Fibroblast of lung (primary cell): ENCODE data around the gene OGDH. TPM values are rescaled to one million over a fixed set of nuclear protein-coding genes. Genes with fewer than 3 reads are reported as not detected.

Experiments used
- DNase-seq, 2 donors: peaks; one replicate each; pipeline versions ENCODE4 v3.0.0 to v3.0.0-alpha.2; 2010; ENCODE audit warnings: low read depth in 2 of 2
- H2AFZ ChIP-seq: 2 replicates; pipeline ENCODE4 v1.5.1; 2012; ENCODE audit warnings: low read length, control low read depth, inconsistent platforms
- H3K27ac ChIP-seq: 2 replicates; pipeline ENCODE4 v1.5.1; 2011; ENCODE audit warnings: low read length, control low read depth; ENCODE audit not compliant: insufficient read depth
- H3K27me3 ChIP-seq: 2 replicates; pipeline ENCODE4 v1.5.1; 2011; ENCODE audit warnings: mild to moderate bottlenecking, low read length; ENCODE audit not compliant: control insufficient read depth, insufficient read depth
- H3K36me3 ChIP-seq: 2 replicates; pipeline ENCODE4 v1.5.1; 2011; ENCODE audit warnings: low read length; ENCODE audit not compliant: control insufficient read depth, insufficient read depth
- H3K4me1 ChIP-seq: 2 replicates; pipeline ENCODE4 v1.5.1; 2011; ENCODE audit warnings: low read length; ENCODE audit not compliant: control insufficient read depth, insufficient read depth; ENCODE audit errors: extremely low read depth
- H3K4me2 ChIP-seq: 2 replicates; pipeline ENCODE4 v1.5.1; 2011; ENCODE audit warnings: low read length, control low read depth; ENCODE audit not compliant: insufficient read depth; ENCODE audit errors: extremely low read depth
- H3K4me3 ChIP-seq, 4 experiments: fragments of 200-600 bp in 1 of 4; sonication (generic) in 1 of 4; replicated peaks in 1 of 4; 2 replicates each; pipeline ENCODE4 v1.5.1; 2011 to 2016; ENCODE audit warnings: low read length in 4 of 4, low read depth in 3 of 4, mild to moderate bottlenecking in 3 of 4, control low read depth in 2 of 4, inconsistent platforms in 1 of 4, mixed read lengths in 1 of 4; ENCODE audit not compliant: insufficient read depth in 1 of 4; ENCODE audit errors: control extremely low read depth in 1 of 4
- H3K79me2 ChIP-seq: 2 replicates; pipeline ENCODE4 v1.5.1; 2012; ENCODE audit warnings: mild to moderate bottlenecking, low read length, inconsistent platforms; ENCODE audit not compliant: control insufficient read depth, insufficient read depth
- H3K9ac ChIP-seq: 2 replicates; pipeline ENCODE4 v1.5.1; 2011; ENCODE audit warnings: mild to moderate bottlenecking, low read length, control low read depth; ENCODE audit not compliant: insufficient read depth
- H3K9me3 ChIP-seq: 2 replicates; pipeline ENCODE4 v1.5.1; 2012; ENCODE audit warnings: low read depth, low read length; ENCODE audit not compliant: control insufficient read depth, insufficient read depth
- H4K20me1 ChIP-seq: 2 replicates; pipeline ENCODE4 v1.5.1; 2011; ENCODE audit warnings: low read length; ENCODE audit not compliant: control insufficient read depth, insufficient read depth; ENCODE audit errors: extremely low read depth
- EZH2 ChIP-seq: IDR thresholded peaks from 2 replicates; pipeline ENCODE4 v1.5.1; 2012; ENCODE audit warnings: low read length, control low read depth, mild to moderate bottlenecking; ENCODE audit errors: missing control alignments
- polyA plus RNA-seq, 2 donors: library from polyadenylated mRNA; depleted of rRNA in 1 of 2; stranded (reverse) in 1 of 2; unstranded in 1 of 2; fragments of >200 nt; gene quantifications; 2 replicates each; pipeline ENCODE4 v1.2.1, GENCODE V29; 2011 to 2012; ENCODE audit warnings: missing spikeins in 1 of 2
- total RNA-seq: library from RNA; depleted of rRNA; stranded (reverse); fragments of >200 nt; gene quantifications from 2 replicates; pipeline ENCODE4 v1.2.1, GENCODE V29; 2014
- TF ChIP-seq, protein P1 (sequence below), 2 donors: IDR thresholded peaks in 1 of 2; conservative IDR thresholded peaks in 1 of 2; 1 replicate in 1 of 2; 2 replicates in 1 of 2; pipeline ENCODE4 v1.5.1; 2011 to 2012; ENCODE audit warnings: low read length in 2 of 2, control low read depth in 1 of 2, inconsistent platforms in 1 of 2, low read depth in 1 of 2, mild to moderate bottlenecking in 1 of 2

Gene OGDH
- total and polyA plus RNA-seq, 2 donors (not counting 1 experiment from before 2014, with no cell fraction given): 60.8 to 69.2 TPM

DNA sequence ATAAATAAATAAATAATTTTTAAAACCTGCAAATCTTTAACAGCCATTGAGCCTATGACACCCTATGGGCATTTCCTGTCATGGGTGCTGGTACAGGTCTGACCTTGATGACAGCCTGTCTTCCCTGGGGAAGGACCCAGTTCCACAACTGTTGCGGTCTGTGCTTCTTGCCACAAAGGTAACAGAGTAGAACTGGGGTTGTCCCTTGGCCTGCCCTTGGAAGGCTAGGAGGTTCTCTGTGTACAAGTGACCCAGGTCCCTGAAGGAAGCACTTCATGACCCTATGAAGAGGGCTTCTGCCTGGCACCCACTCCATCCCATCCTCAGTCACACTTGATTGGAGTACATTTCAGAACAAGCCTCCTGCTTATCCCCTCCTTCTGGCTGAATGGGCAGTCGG, 66.9 kb downstream of the OGDH start:
- H3K27me3 ChIP-seq: no peaks in the 10 kb centered on the region
- H4K20me1 ChIP-seq: no peaks in the 10 kb centered on the region
- no peak overlapping the region for H3K27ac ChIP-seq
- peaks cover 4% of the 10 kb centered on the region for H3K4me1 ChIP-seq
- TF ChIP-seq EZH2: no peak
- TF ChIP-seq, protein P1, sequence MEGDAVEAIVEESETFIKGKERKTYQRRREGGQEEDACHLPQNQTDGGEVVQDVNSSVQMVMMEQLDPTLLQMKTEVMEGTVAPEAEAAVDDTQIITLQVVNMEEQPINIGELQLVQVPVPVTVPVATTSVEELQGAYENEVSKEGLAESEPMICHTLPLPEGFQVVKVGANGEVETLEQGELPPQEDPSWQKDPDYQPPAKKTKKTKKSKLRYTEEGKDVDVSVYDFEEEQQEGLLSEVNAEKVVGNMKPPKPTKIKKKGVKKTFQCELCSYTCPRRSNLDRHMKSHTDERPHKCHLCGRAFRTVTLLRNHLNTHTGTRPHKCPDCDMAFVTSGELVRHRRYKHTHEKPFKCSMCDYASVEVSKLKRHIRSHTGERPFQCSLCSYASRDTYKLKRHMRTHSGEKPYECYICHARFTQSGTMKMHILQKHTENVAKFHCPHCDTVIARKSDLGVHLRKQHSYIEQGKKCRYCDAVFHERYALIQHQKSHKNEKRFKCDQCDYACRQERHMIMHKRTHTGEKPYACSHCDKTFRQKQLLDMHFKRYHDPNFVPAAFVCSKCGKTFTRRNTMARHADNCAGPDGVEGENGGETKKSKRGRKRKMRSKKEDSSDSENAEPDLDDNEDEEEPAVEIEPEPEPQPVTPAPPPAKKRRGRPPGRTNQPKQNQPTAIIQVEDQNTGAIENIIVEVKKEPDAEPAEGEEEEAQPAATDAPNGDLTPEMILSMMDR (conservative IDR thresholded peaks at IDR 0.05 in 1 of 2, IDR thresholded peaks at IDR 0.05 in 1 of 2; ENCODE audit: low read depth in 1 of 2, low read length in 2 of 2): no peak
- DNase-seq: no peak
- H3K4me2 ChIP-seq: no peak overlapping the region
- H3K79me2 ChIP-seq: no peaks in the 10 kb centered on the region
- H3K9me3 ChIP-seq: no peaks in the 10 kb centered on the region
- H3K9ac ChIP-seq: no peak overlapping the region
- H3K4me3 ChIP-seq: no peak overlapping the region
- peaks cover 14% of the 10 kb centered on the region for H3K36me3 ChIP-seq
- no peak overlapping the region for H2AFZ ChIP-seq

DNA sequence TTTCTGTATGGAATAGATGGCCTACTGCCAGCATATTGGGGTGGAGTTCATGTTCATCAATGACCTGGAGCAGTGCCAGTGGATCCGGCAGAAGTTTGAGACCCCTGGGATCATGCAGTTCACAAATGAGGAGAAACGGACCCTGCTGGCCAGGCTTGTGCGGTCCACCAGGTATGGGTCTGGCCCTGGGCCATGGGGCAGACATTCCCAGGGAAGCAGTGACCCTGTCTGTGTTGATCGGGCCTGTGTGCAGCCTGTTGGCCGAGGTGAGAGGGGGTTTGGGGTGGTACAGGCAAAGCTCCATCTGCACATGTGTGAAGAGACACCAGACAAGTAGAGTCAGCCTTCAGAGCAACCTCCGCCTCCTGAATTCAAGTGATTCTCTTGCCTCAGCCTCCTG, 67.3 kb downstream of the OGDH start:
- Histone ChIP-seq H3K4me1 (peaks cover 8% of the 10 kb centered on the region), H3K27me3 (no peaks in the 10 kb centered on the region), H3K9me3 (no peaks in the 10 kb centered on the region), H3K4me2 (no peak overlapping the region), H2AFZ (no peak overlapping the region), H3K27ac (no peak overlapping the region), H3K36me3 (peaks cover 14% of the 10 kb centered on the region), H3K9ac (no peak overlapping the region), H3K4me3 (no peak overlapping the region), H4K20me1 (no peaks in the 10 kb centered on the region), H3K79me2 (no peaks in the 10 kb centered on the region)
- no peak for DNase-seq
- TF ChIP-seq, protein P1 (conservative IDR thresholded peaks at IDR 0.05 in 1 of 2, IDR thresholded peaks at IDR 0.05 in 1 of 2; ENCODE audit: low read depth in 1 of 2, low read length in 2 of 2): no peak
- TF ChIP-seq EZH2: no peak

DNA sequence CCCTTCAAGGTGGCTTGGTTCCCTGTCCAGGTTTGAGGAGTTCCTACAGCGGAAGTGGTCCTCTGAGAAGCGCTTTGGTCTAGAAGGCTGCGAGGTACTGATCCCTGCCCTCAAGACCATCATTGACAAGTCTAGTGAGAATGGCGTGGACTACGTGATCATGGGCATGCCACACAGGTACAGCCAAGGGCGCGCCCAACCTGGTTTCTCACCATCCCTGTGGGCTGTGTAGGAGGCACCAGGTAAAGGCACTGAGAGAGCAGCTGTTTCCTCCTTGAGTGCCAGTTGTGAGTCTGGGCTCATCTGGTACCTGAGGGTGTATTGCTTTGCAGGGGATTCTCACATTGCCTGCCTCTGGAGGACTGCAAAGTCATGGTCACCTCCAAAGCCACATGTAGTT, 68.0 kb downstream of the OGDH start:
- DNase-seq: no peak
- H3K9ac ChIP-seq: no peak overlapping the region
- peaks cover 14% of the 10 kb centered on the region for H3K36me3 ChIP-seq
- H2AFZ ChIP-seq: no peak overlapping the region
- H3K27ac ChIP-seq: no peak overlapping the region
- no peaks in the 10 kb centered on the region for H3K9me3 ChIP-seq
- H3K4me3 ChIP-seq: no peak overlapping the region
- peaks cover 13% of the 10 kb centered on the region for H3K4me1 ChIP-seq
- no peaks in the 10 kb centered on the region for H3K27me3 ChIP-seq
- H4K20me1 ChIP-seq: no peaks in the 10 kb centered on the region
- H3K79me2 ChIP-seq: no peaks in the 10 kb centered on the region
- TF ChIP-seq, protein P1 (conservative IDR thresholded peaks at IDR 0.05 in 1 of 2, IDR thresholded peaks at IDR 0.05 in 1 of 2; ENCODE audit: low read depth in 1 of 2, low read length in 2 of 2): no peak
- TF ChIP-seq EZH2: no peak
- H3K4me2 ChIP-seq: no peak overlapping the region
